Suprapubic skin (tissue), 4 donors: ENCODE data around the gene TRAF3IP1. TPM values are rescaled to one million over a fixed set of nuclear protein-coding genes. Genes with fewer than 3 reads are reported as not detected.

Experiments
- DNase-seq, 2 donors: peaks; one replicate each; pipeline ENCODE4 v3.0.0-alpha.2; 2019; ENCODE audit warnings: low spot score in 2 of 2
- H3K27ac ChIP-seq: fragments of 200-600 bp; sonication (generic); one replicate; pipeline ENCODE4 v1.5.1; 2019
- H3K27me3 ChIP-seq: fragments of 200-600 bp; sonication (generic); one replicate; pipeline ENCODE4 v1.5.1; 2019
- H3K36me3 ChIP-seq: fragments of 200-600 bp; sonication (generic); one replicate; pipeline ENCODE4 v1.5.1; 2019
- H3K4me1 ChIP-seq: fragments of 200-600 bp; sonication (generic); one replicate; pipeline ENCODE4 v1.5.1; 2019
- H3K4me3 ChIP-seq: fragments of 200-600 bp; sonication (generic); one replicate; pipeline ENCODE4 v1.5.1; 2019; ENCODE audit warnings: mild to moderate bottlenecking
- H3K9me3 ChIP-seq: fragments of 200-600 bp; sonication (generic); one replicate; pipeline ENCODE4 v1.5.1; 2019
- CTCF ChIP-seq, 2 donors: fragments of 200-600 bp in 1 of 2; fragments of 450-650 bp in 1 of 2; sonication (generic) in 1 of 2; IDR thresholded peaks; one replicate each; pipeline ENCODE4 v1.5.1; 2016 to 2019; ENCODE audit warnings: antibody characterized with exemption in 2 of 2, mild to moderate bottlenecking in 1 of 2, moderate library complexity in 1 of 2
- EP300 ChIP-seq: sonication (generic); formaldehyde crosslinking; IDR thresholded peaks from one replicate; pipeline ENCODE4 v1.6.1; 2017; ENCODE audit warnings: antibody characterized with exemption
- POLR2A ChIP-seq, 2 donors: fragments of 450-650 bp; IDR thresholded peaks; one replicate each; pipeline ENCODE4 v1.6.1; 2017; ENCODE audit warnings: antibody characterized with exemption in 2 of 2, mild to moderate bottlenecking in 2 of 2, moderate library complexity in 2 of 2
- POLR2AphosphoS5 ChIP-seq, 3 donors: sonication (generic); formaldehyde crosslinking; IDR thresholded peaks; one replicate each; pipeline ENCODE4 v1.6.1; 2017; ENCODE audit warnings: antibody characterized with exemption in 3 of 3
- WGBS: methylation state at CpG from one replicate; pipeline ENCODE4 v1.1.5; 2018; 5-methylcytosine and 5-hydroxymethylcytosine counted together
- total RNA-seq, 4 donors: library from RNA; depleted of rRNA; stranded (reverse); fragments of >200 nt; gene quantifications; one replicate each; pipeline ENCODE4 v1.1.0, GENCODE V29; 2016

The TRAF3IP1 gene
- total RNA-seq, 4 donors from 2014 or later, result 10.2 to 15.4 (median 10.6) TPM

DNA sequence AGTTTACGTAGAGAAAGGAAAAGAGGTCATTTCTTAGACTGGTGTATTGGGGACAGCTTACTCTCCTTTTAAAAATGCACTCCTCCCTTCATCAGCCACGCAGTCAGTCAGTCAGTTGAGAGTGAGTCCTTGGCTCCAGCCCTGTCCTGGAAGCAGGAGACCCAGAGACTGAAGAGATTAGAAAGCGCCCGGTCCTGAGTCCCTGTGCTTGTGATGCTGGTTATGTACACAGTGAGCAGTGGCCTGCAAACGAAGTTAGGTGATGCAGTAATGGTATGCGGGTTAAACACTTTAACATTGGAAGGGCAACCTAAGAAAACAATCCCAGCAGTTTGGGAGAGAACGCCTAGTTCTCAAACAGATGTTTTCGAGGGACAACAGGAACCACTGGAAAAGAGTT is 100.1 kb downstream of the TRAF3IP1 start:
- Histone ChIP-seq H3K4me1 (peaks cover 25% of the 10 kb centered on the region), H3K9me3 (no peaks in the 10 kb centered on the region), H3K4me3 (no peak overlapping the region), H3K36me3 (no peaks in the 10 kb centered on the region), H3K27ac (peak overlapping the region; percentile 61), H3K27me3 (no peaks in the 10 kb centered on the region)
- no peak for DNase-seq
- 74% methylated on average over 8 of the region's 8 CpGs for WGBS
- TF ChIP-seq EP300, result no peak
- no peak for TF ChIP-seq CTCF (IDR thresholded peaks at IDR 0.05)
- TF ChIP-seq POLR2AphosphoS5 (IDR thresholded peaks at IDR 0.05), result no peak
- no peak for TF ChIP-seq POLR2A (IDR thresholded peaks at IDR 0.05)

DNA sequence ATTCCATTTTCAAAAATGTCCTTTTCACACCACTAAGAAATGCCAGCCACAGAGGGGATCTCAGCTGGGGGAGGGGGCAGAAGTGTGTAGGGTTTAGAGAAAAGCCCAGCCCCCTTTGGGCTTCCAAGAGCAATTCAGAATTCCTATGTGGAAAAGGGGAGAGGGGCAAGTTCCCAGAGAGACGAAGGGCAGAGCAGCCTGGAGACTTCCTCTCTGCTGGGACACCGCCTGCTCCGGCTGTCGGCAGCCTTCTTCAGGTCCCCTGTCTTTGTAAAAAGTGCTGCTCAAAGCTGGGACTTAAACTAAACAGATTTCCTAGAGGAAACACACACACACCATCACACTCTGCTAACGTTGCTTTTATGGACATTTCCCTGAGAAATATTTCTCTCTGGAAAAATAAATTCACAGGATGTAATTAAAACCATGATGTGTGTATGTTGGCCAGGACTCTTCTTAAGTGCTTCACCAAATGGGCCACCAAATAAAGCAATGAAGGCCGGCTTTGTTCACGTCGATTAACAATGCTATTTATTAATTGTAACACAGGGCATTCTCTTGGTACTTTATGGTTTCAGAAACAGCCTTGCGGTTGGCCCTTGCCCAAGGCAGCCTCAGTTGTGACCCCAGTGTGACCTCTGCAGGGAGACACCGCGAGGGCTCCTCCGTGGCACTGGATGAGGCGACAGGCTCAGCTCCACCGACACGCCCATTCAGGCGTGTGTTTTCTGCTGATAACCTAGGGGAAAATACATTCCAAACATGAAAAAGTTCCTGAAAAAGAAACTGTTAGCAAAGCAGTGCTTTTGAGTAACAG is 100.8 kb downstream of the TRAF3IP1 start:
- H3K4me1 ChIP-seq, result peaks cover 30% of the 10 kb centered on the region
- TF ChIP-seq CTCF (IDR thresholded peaks at IDR 0.05) (no peak), EP300 (no peak), POLR2AphosphoS5 (IDR thresholded peaks at IDR 0.05) (no peak), POLR2A (IDR thresholded peaks at IDR 0.05) (no peak)
- DNase-seq, result no peak
- H3K27ac ChIP-seq, result peak overlapping the region; percentile 61
- 34% methylated on average over 16 of the region's 16 CpGs for WGBS
- no peaks in the 10 kb centered on the region for H3K27me3 ChIP-seq
- no peaks in the 10 kb centered on the region for H3K36me3 ChIP-seq
- H3K4me3 ChIP-seq, result no peak overlapping the region
- H3K9me3 ChIP-seq, result no peaks in the 10 kb centered on the region

DNA sequence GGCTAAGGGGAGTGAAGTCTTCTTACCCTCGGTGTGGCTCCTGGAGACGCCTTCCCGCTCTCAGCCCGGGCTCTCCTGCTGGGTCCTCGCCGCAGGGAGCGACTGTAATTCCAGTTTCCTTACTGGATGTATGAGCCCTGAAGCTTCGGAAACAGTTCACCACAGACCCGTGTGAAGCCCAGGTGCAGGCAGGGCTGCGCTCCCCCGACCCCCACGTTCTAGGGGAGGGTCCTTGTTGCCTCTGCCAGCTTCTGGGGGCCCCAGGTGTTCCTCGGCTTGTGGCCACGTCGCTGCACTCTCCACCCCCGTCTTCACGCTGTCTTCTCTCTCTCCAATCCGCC is 101.3 kb downstream of the TRAF3IP1 start:
- H3K27ac ChIP-seq, result peak overlapping the region; percentile 61
- no peak for TF ChIP-seq EP300
- no peak for TF ChIP-seq POLR2A (IDR thresholded peaks at IDR 0.05)
- no peak for TF ChIP-seq POLR2AphosphoS5 (IDR thresholded peaks at IDR 0.05)
- TF ChIP-seq CTCF (IDR thresholded peaks at IDR 0.05), result no peak
- WGBS, result 69% methylated on average over 17 of the region's 18 CpGs
- no peak overlapping the region for H3K4me3 ChIP-seq
- no peak for DNase-seq
- H3K36me3 ChIP-seq, result no peaks in the 10 kb centered on the region
- H3K27me3 ChIP-seq, result no peaks in the 10 kb centered on the region
- H3K9me3 ChIP-seq, result no peaks in the 10 kb centered on the region
- peaks cover 35% of the 10 kb centered on the region for H3K4me1 ChIP-seq

- Histone ChIP-seq H3K4me1 (peaks cover 34% of the 10 kb centered on the region), H3K27me3 (no peaks in the 10 kb centered on the region), H3K4me3 (no peak overlapping the region), H3K27ac (no peak overlapping the region), H3K9me3 (no peaks in the 10 kb centered on the region), H3K36me3 (no peaks in the 10 kb centered on the region)
- no peak for DNase-seq
- WGBS, result 92% methylated on average over 10 of the region's 10 CpGs
- no peak for TF ChIP-seq POLR2A (IDR thresholded peaks at IDR 0.05)
- no peak for TF ChIP-seq EP300
- no peak for TF ChIP-seq POLR2AphosphoS5 (IDR thresholded peaks at IDR 0.05)
- no peak for TF ChIP-seq CTCF (IDR thresholded peaks at IDR 0.05)
Measured at GRCh38 chr2:238422285-238422684, 102.0 kb downstream of the TRAF3IP1 start.

DNA sequence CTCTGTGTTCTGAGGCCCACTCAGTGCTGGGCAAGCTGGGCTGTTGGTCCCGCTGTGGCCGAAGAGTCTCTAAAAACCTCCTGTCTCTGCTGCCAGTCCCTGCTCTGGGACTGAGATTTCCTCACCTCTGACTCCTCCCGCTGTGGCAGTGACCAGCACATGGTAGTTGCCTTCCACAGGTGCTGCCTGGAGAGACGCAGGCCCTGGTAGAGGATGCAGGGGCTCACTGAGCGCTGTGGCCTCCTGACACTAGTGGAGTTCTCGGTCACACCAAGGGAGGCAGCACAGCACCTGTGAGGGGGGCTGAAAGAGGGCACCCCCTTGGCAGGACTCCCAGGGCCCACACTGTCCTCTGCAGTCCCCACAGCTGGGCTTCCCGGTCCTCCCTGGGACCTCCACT is 102.6 kb downstream of the TRAF3IP1 start:
- Histone ChIP-seq H3K9me3 (no peaks in the 10 kb centered on the region), H3K4me1 (peaks cover 39% of the 10 kb centered on the region), H3K36me3 (no peaks in the 10 kb centered on the region), H3K27ac (no peak overlapping the region), H3K4me3 (no peak overlapping the region), H3K27me3 (no peaks in the 10 kb centered on the region)
- no CpG with 5 or more reads among the region's 7 CpGs for WGBS
- no peak for TF ChIP-seq POLR2AphosphoS5 (IDR thresholded peaks at IDR 0.05)
- TF ChIP-seq POLR2A (IDR thresholded peaks at IDR 0.05), result no peak
- TF ChIP-seq CTCF (IDR thresholded peaks at IDR 0.05), result no peak
- no peak for TF ChIP-seq EP300
- no peak for DNase-seq
